HEK293 (cell line): Measurements from ENCODE around the gene LDB1.
A peak's percentile ranks its signal among the peaks of the same experiment; 100 is the strongest.

ENCODE experiments used
- GLIS2 ChIP-seq: fragments of 450-650 bp; formaldehyde crosslinking; IDR thresholded peaks from 2 replicates; pipeline ENCODE4 v1.5.1; 2016; ENCODE audit warnings: missing biosample characterization, missing genetic modification characterization
- HOXD13 ChIP-seq: sonication (generic); formaldehyde crosslinking; IDR thresholded peaks from 2 replicates; pipeline ENCODE4 v1.8.0; 2022; ENCODE audit warnings: missing genetic modification reagents, borderline replicate concordance
- IKZF3 ChIP-seq: fragments of 450-650 bp; IDR thresholded peaks from 2 replicates; pipeline ENCODE4 v1.5.0; 2018; ENCODE audit warnings: missing biosample characterization, mild to moderate bottlenecking, missing genetic modification characterization, moderate library complexity
- KLF1 ChIP-seq: fragments of 450-650 bp; formaldehyde crosslinking; IDR thresholded peaks from 2 replicates; pipeline ENCODE4 v1.5.1; 2016; ENCODE audit warnings: missing biosample characterization, missing genetic modification characterization
- MEIS1 ChIP-seq: sonication (generic); formaldehyde crosslinking; IDR thresholded peaks from 2 replicates; pipeline ENCODE4 v1.8.1; 2022; ENCODE audit warnings: missing genetic modification reagents, mild to moderate bottlenecking, borderline replicate concordance
- OVOL3 ChIP-seq: fragments of 450-650 bp; formaldehyde crosslinking; IDR thresholded peaks from 2 replicates; pipeline ENCODE4 v1.5.1; 2016; ENCODE audit warnings: missing biosample characterization, missing genetic modification characterization
- SALL2 ChIP-seq: fragments of 450-650 bp; formaldehyde crosslinking; IDR thresholded peaks from 2 replicates; pipeline ENCODE4 v1.5.0; 2017; ENCODE audit warnings: missing biosample characterization, mild to moderate bottlenecking, missing genetic modification characterization, borderline replicate concordance
- SCRT1 ChIP-seq: fragments of 450-650 bp; formaldehyde crosslinking; IDR thresholded peaks from 2 replicates; pipeline ENCODE4 v1.5.1; 2016; ENCODE audit warnings: missing biosample characterization, missing genetic modification characterization, borderline replicate concordance
- YY1 ChIP-seq: fragments of 450-650 bp; formaldehyde crosslinking; IDR thresholded peaks from 2 replicates; pipeline ENCODE4 v1.5.1; 2018; ENCODE audit warnings: missing biosample characterization, missing genetic modification characterization
- ZBTB8A ChIP-seq: fragments of 450-650 bp; formaldehyde crosslinking; IDR thresholded peaks from 2 replicates; pipeline ENCODE4 v1.5.1; 2016; ENCODE audit warnings: missing biosample characterization, missing genetic modification characterization
- ZFP69B ChIP-seq: fragments of 450-650 bp; formaldehyde crosslinking; IDR thresholded peaks from 2 replicates; pipeline ENCODE4 v1.5.1; 2016; ENCODE audit warnings: missing biosample characterization, missing genetic modification characterization
- ZIC2 ChIP-seq: fragments of 450-650 bp; formaldehyde crosslinking; IDR thresholded peaks from 2 replicates; pipeline ENCODE4 v1.5.1; 2016; ENCODE audit warnings: missing biosample characterization, missing genetic modification characterization
- ZNF311 ChIP-seq: fragments of 450-650 bp; formaldehyde crosslinking; IDR thresholded peaks from 2 replicates; pipeline ENCODE4 v1.5.1; 2017; ENCODE audit warnings: missing biosample characterization, missing genetic modification characterization, borderline replicate concordance
- ZNF341 ChIP-seq: fragments of 450-650 bp; formaldehyde crosslinking; IDR thresholded peaks from 2 replicates; pipeline ENCODE4; 2016; ENCODE audit warnings: low read depth, missing biosample characterization, missing genetic modification characterization
- ZNF423 ChIP-seq: fragments of 450-650 bp; formaldehyde crosslinking; IDR thresholded peaks from 2 replicates; pipeline ENCODE4 v1.5.1; 2016; ENCODE audit warnings: missing biosample characterization, missing genetic modification characterization
- ZNF510 ChIP-seq: fragments of 450-650 bp; formaldehyde crosslinking; IDR thresholded peaks from 2 replicates; pipeline ENCODE4 v1.5.1; 2018; ENCODE audit warnings: mild to moderate bottlenecking, missing genetic modification characterization, missing biosample characterization; ENCODE audit not compliant: insufficient replicate concordance
- ZNF513 ChIP-seq: fragments of 450-650 bp; IDR thresholded peaks from 2 replicates; pipeline ENCODE4 v1.5.1; 2018; ENCODE audit warnings: missing biosample characterization, missing genetic modification characterization
- ZNF549 ChIP-seq: fragments of 450-650 bp; IDR thresholded peaks from 2 replicates; pipeline ENCODE4 v1.5.1; 2018; ENCODE audit warnings: missing biosample characterization, missing genetic modification characterization, mild to moderate bottlenecking, inconsistent platforms, moderate library complexity
- ZNF585B ChIP-seq: fragments of 450-650 bp; formaldehyde crosslinking; IDR thresholded peaks from 2 replicates; pipeline ENCODE4 v1.5.1; 2016; ENCODE audit warnings: missing biosample characterization, missing genetic modification characterization
- ZNF654 ChIP-seq: fragments of 450-650 bp; formaldehyde crosslinking; IDR thresholded peaks from 2 replicates; pipeline ENCODE4 v1.5.1; 2016; ENCODE audit warnings: low read depth, missing biosample characterization, missing genetic modification characterization
- ZNF768 ChIP-seq: fragments of 450-650 bp; formaldehyde crosslinking; IDR thresholded peaks from 2 replicates; pipeline ENCODE4 v1.5.1; 2018; ENCODE audit warnings: missing biosample characterization, mild to moderate bottlenecking, missing genetic modification characterization
- ZSCAN30 ChIP-seq: fragments of 450-650 bp; IDR thresholded peaks from 2 replicates; pipeline ENCODE4 v1.5.1; 2018; ENCODE audit warnings: missing biosample characterization, mild to moderate bottlenecking, missing genetic modification characterization, moderate library complexity
- TF ChIP-seq, protein P1 (sequence below): sonication (generic); formaldehyde crosslinking; IDR thresholded peaks from 2 replicates; pipeline ENCODE4 v1.8.1; 2022; ENCODE audit warnings: mild to moderate bottlenecking, moderate library complexity, missing genetic modification reagents
- TF ChIP-seq, protein P2 (sequence below): fragments of 450-650 bp; formaldehyde crosslinking; IDR thresholded peaks from 2 replicates; pipeline ENCODE4 v1.5.1; 2016; ENCODE audit warnings: missing biosample characterization, missing genetic modification characterization
- TF ChIP-seq, protein P3 (sequence below): fragments of 450-650 bp; formaldehyde crosslinking; IDR thresholded peaks from 2 replicates; pipeline ENCODE4 v1.5.1; 2016; ENCODE audit warnings: missing biosample characterization, missing genetic modification characterization
- TF ChIP-seq, protein P4 (sequence below): fragments of 450-650 bp; formaldehyde crosslinking; IDR thresholded peaks from 2 replicates; pipeline ENCODE4 v1.5.1; 2016; ENCODE audit warnings: missing biosample characterization, missing genetic modification characterization

LDB1 gene

DNA sequence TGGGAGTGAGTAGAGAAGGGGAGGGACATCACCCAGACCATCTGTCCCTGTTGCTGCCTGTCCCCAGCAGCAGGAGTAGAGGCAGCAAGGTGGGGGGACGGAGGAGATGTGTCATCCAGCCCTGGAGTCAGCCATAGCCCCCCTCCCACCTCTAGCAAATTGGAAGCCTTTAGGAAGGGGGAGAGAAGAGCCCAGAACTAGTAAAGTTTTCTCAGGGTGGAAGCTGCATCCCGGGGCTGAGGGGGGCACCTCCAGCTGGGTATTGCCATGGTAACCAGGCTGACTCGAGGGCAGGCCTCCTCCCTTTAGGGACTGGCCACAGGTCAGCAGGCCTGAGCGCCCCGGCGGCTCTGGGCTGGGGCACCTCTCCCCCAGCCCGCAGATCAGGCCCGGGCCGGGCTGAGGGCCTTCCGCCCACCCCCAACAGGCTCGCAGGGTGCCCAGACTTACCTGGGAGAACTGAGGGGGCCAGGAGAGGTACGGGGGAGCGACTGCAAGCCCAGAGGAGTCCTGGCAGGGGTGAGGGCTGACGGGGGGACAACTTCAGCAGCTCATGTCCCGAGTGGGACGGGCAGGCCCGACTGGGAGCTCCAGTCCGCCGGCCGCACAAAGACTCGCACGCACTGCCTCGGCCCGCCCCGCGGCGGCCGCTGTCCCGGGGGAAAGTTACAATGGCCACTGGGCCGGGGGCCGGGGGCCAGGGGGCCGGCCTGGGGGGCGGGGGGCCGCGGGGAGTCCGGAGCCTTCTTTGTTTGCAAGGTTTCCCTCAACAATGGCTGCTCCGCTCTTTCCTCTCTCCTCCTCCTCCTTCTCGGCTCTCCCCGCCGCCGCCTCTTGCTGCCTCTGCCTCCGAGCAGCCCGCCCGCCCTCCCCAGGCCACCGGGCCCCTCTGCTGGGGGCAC is 6.0 kb downstream of the LDB1 start (continued):
- no peak for TF ChIP-seq HOXD13 (CRISPR knock-in tag)
- no peak for TF ChIP-seq ZNF311 (tag by site-specific recombination)
- no peak for TF ChIP-seq ZNF423 (tag by site-specific recombination)
- TF ChIP-seq ZNF510 (tag by site-specific recombination), result no peak
- TF ChIP-seq ZNF585B (tag by site-specific recombination), result no peak
- no peak for TF ChIP-seq SCRT1 (tag by site-specific recombination)
- TF ChIP-seq ZFP69B, result no peak
- no peak for TF ChIP-seq KLF1
- no peak for TF ChIP-seq ZNF768 (tag by site-specific recombination)
- TF ChIP-seq IKZF3 (tag by site-specific recombination), result no peak
- 0 out of 2 replicates have a peak, but pooled peaks have one; percentile 8 for TF ChIP-seq ZSCAN30
- TF ChIP-seq ZIC2 (tag by site-specific recombination), result peak; percentile 31; the same call in 1 of the 2 replicates
- TF ChIP-seq OVOL3, result no peak
- TF ChIP-seq ZNF513 (tag by site-specific recombination), result no peak
- no peak for TF ChIP-seq MEIS1 (CRISPR knock-in tag)
- TF ChIP-seq, protein P1, sequence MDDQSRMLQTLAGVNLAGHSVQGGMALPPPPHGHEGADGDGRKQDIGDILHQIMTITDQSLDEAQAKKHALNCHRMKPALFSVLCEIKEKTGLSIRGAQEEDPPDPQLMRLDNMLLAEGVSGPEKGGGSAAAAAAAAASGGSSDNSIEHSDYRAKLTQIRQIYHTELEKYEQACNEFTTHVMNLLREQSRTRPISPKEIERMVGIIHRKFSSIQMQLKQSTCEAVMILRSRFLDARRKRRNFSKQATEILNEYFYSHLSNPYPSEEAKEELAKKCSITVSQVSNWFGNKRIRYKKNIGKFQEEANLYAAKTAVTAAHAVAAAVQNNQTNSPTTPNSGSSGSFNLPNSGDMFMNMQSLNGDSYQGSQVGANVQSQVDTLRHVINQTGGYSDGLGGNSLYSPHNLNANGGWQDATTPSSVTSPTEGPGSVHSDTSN, result no peak
- TF ChIP-seq, protein P2, sequence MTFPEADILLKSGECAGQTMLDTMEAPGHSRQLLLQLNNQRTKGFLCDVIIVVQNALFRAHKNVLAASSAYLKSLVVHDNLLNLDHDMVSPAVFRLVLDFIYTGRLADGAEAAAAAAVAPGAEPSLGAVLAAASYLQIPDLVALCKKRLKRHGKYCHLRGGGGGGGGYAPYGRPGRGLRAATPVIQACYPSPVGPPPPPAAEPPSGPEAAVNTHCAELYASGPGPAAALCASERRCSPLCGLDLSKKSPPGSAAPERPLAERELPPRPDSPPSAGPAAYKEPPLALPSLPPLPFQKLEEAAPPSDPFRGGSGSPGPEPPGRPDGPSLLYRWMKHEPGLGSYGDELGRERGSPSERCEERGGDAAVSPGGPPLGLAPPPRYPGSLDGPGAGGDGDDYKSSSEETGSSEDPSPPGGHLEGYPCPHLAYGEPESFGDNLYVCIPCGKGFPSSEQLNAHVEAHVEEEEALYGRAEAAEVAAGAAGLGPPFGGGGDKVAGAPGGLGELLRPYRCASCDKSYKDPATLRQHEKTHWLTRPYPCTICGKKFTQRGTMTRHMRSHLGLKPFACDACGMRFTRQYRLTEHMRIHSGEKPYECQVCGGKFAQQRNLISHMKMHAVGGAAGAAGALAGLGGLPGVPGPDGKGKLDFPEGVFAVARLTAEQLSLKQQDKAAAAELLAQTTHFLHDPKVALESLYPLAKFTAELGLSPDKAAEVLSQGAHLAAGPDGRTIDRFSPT (tag by site-specific recombination), result peak; percentile 54; the same call in 1 of the 2 replicates
- TF ChIP-seq, protein P3, sequence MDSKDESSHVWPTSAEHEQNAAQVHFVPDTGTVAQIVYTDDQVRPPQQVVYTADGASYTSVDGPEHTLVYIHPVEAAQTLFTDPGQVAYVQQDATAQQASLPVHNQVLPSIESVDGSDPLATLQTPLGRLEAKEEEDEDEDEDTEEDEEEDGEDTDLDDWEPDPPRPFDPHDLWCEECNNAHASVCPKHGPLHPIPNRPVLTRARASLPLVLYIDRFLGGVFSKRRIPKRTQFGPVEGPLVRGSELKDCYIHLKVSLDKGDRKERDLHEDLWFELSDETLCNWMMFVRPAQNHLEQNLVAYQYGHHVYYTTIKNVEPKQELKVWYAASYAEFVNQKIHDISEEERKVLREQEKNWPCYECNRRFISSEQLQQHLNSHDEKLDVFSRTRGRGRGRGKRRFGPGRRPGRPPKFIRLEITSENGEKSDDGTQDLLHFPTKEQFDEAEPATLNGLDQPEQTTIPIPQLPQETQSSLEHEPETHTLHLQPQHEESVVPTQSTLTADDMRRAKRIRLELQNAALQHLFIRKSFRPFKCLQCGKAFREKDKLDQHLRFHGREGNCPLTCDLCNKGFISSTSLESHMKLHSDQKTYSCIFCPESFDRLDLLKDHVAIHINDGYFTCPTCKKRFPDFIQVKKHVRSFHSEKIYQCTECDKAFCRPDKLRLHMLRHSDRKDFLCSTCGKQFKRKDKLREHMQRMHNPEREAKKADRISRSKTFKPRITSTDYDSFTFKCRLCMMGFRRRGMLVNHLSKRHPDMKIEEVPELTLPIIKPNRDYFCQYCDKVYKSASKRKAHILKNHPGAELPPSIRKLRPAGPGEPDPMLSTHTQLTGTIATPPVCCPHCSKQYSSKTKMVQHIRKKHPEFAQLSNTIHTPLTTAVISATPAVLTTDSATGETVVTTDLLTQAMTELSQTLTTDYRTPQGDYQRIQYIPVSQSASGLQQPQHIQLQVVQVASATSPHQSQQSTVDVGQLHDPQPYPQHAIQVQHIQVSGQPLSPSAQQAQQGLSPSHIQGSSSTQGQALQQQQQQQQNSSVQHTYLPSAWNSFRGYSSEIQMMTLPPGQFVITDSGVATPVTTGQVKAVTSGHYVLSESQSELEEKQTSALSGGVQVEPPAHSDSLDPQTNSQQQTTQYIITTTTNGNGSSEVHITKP, result peak; percentile 44
- TF ChIP-seq, protein P4, sequence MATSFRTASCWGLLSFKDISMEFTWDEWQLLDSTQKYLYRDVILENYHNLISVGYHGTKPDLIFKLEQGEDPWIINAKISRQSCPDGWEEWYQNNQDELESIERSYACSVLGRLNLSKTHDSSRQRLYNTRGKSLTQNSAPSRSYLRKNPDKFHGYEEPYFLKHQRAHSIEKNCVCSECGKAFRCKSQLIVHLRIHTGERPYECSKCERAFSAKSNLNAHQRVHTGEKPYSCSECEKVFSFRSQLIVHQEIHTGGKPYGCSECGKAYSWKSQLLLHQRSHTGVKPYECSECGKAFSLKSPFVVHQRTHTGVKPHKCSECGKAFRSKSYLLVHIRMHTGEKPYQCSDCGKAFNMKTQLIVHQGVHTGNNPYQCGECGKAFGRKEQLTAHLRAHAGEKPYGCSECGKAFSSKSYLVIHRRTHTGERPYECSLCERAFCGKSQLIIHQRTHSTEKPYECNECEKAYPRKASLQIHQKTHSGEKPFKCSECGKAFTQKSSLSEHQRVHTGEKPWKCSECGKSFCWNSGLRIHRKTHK (tag by site-specific recombination), result no peak
- no peak for TF ChIP-seq SALL2 (tag by site-specific recombination)
- TF ChIP-seq GLIS2 (tag by site-specific recombination), result peak; percentile 85
- 0 out of 2 replicates have a peak, but pooled peaks have one; percentile 16 for TF ChIP-seq YY1 (tag by site-specific recombination)
- TF ChIP-seq ZNF549 (tag by site-specific recombination), result no peak
- peak; percentile 92 for TF ChIP-seq ZNF341
- TF ChIP-seq ZBTB8A (tag by site-specific recombination), result peak; percentile 46; the same call in 1 of the 2 replicates
- no peak for TF ChIP-seq ZNF654 (tag by site-specific recombination)
